Measurements from ENCODE around the gene ZSCAN5A. TPM values are rescaled to one million over a fixed set of nuclear protein-coding genes. Genes with fewer than 3 reads are reported as not detected.
"Not testable (repeated sequence)": the region's sequence is repeated elsewhere in the genome, so short reads cannot be mapped to it uniquely, and the experiment has no call there.

ZSCAN5A gene
- total and polyA plus RNA-seq, 5 donors from 2014 or later: 3.5 to 7.9 (median 6.4) TPM

DNA sequence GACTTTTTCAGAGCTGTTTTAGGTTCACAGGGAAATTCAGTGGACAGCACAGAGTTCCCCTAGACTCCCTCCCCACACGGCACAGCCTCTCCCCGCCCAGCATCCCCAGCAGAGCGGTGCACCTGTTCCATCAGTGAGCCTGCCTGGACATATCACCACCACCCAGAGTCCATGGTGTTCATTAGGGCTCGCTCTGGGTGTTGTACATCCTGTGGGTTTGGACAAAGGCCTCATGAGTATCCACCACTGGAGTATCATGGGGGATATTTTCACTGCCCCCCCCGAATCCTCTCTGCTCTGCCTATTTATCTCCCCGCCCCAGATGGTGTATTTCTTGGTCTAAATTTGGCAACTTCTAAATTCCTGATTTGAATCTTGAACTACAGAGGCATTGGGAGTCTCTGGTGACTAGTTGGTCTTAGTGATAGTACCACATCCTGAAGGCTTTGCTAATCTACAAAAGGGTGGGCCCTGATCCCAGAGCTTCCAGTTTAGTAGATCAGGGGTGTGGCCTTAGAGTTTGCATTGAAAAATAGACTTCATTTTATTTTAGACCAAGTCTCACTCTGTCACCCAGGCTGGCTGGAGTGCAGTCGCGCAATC is 65.8 kb downstream of the ZSCAN5A start:
- not testable (repeated sequence) for H3K4me3 Mint-ChIP-seq; DNase-seq; H3K36me3 ChIP-seq (ENCODE audit: control insufficient read depth, insufficient read depth, low read length); H3K9me3 ChIP-seq (ENCODE audit: control insufficient read depth in 2 of 2, low read length in 2 of 2); H3K27ac ChIP-seq (ENCODE audit: insufficient read depth, low read length, poor library complexity, severe bottlenecking); H3K4me1 ChIP-seq (ENCODE audit: control insufficient read depth, insufficient read depth, low read length, poor library complexity, severe bottlenecking); H3K27me3 Mint-ChIP-seq; H3K4me3 ChIP-seq (ENCODE audit: low read depth, low read length); H3K27ac Mint-ChIP-seq; H3K9me3 Mint-ChIP-seq; H3K4me1 Mint-ChIP-seq; H3K36me3 Mint-ChIP-seq; H3K27me3 ChIP-seq (ENCODE audit: control insufficient read depth, insufficient read depth, low read length); ATAC-seq (ENCODE audit: low read depth in 2 of 2)

GRCh38 chr19:56245764-56246163 is 68.9 kb downstream of the ZSCAN5A start:
- not testable (repeated sequence) for H3K4me3 Mint-ChIP-seq; H3K4me3 ChIP-seq (ENCODE audit: low read depth, low read length); H3K27me3 ChIP-seq (ENCODE audit: control insufficient read depth, insufficient read depth, low read length); H3K9me3 Mint-ChIP-seq; H3K36me3 ChIP-seq (ENCODE audit: control insufficient read depth, insufficient read depth, low read length); H3K27me3 Mint-ChIP-seq; ATAC-seq (ENCODE audit: low read depth in 2 of 2); DNase-seq; H3K36me3 Mint-ChIP-seq; H3K4me1 Mint-ChIP-seq; H3K27ac ChIP-seq (ENCODE audit: insufficient read depth, low read length, poor library complexity, severe bottlenecking); H3K9me3 ChIP-seq (ENCODE audit: control insufficient read depth in 2 of 2, low read length in 2 of 2); H3K4me1 ChIP-seq (ENCODE audit: control insufficient read depth, insufficient read depth, low read length, poor library complexity, severe bottlenecking); H3K27ac Mint-ChIP-seq

DNA sequence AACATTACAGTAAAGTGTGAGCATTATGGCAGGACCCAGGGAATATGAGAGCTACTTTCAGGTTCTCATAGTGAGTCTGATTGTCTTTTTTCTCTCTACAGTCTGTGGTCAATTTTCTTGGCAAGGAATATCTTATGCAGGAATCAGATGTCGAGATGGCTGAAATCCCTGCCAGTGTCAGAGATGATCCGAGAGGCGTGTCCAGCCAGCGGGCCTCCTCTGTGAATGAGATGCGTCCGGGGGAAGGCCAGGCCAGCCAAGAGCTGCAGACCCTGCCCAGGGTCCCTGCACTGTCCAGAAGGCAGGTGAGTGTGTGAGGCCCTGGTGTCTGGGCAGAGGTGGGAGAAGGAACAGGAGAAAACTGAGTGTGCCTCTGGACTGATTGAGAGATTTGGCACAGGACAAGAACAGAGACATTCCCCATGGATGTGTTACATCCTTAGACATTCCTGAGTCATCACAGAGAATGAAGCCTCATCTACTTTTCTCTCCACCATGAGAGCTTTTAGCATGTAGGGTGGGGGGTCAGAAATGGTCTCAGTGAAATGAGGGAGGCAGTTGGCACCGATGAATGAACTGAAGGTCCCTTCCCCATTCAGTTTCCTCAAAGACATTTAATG is 69.4 kb downstream of the ZSCAN5A start:
- Mint-ChIP-seq H3K36me3 (peaks cover 3% of the 10 kb centered on the region), H3K4me3 (no peak overlapping the region), H3K9me3 (peaks cover 0 to under 1% (median 0%) of the 10 kb centered on the region in 7 donors), H3K27me3 (no peaks in the 10 kb centered on the region), H3K4me1 (no peaks in the 10 kb centered on the region), H3K27ac (no peak overlapping the region)
- no peaks in the 10 kb centered on the region for H3K4me1 ChIP-seq (ENCODE audit: control insufficient read depth, insufficient read depth, low read length, poor library complexity, severe bottlenecking)
- no peak overlapping the region for H3K27ac ChIP-seq (ENCODE audit: insufficient read depth, low read length, poor library complexity, severe bottlenecking)
- no peak for DNase-seq
- H3K4me3 ChIP-seq (ENCODE audit: low read depth, low read length): no peak overlapping the region
- no peaks in the 10 kb centered on the region for H3K27me3 ChIP-seq (ENCODE audit: control insufficient read depth, insufficient read depth, low read length)
- H3K9me3 ChIP-seq (ENCODE audit: control insufficient read depth in 2 of 2, low read length in 2 of 2): no peaks in the 10 kb centered on the region
- ATAC-seq (ENCODE audit: low read depth in 2 of 2): no peak
- H3K36me3 ChIP-seq (ENCODE audit: control insufficient read depth, insufficient read depth, low read length): no peaks in the 10 kb centered on the region

- Histone ChIP-seq H3K36me3 (ENCODE audit: control insufficient read depth, insufficient read depth, low read length) (no peaks in the 10 kb centered on the region), H3K27ac (ENCODE audit: insufficient read depth, low read length, poor library complexity, severe bottlenecking) (no peak overlapping the region), H3K4me1 (ENCODE audit: control insufficient read depth, insufficient read depth, low read length, poor library complexity, severe bottlenecking) (no peaks in the 10 kb centered on the region), H3K27me3 (ENCODE audit: control insufficient read depth, insufficient read depth, low read length) (no peaks in the 10 kb centered on the region), H3K4me3 (ENCODE audit: low read depth, low read length) (no peak overlapping the region), H3K9me3 (ENCODE audit: control insufficient read depth in 2 of 2, low read length in 2 of 2) (no peaks in the 10 kb centered on the region)
- ATAC-seq (ENCODE audit: low read depth in 2 of 2) (no peak), DNase-seq (no peak)
- Mint-ChIP-seq H3K4me3 (no peak overlapping the region), H3K27me3 (peaks cover 7% of the 10 kb centered on the region), H3K9me3 (no peaks in the 10 kb centered on the region), H3K36me3 (peaks cover 19% of the 10 kb centered on the region), H3K27ac (no peak overlapping the region), H3K4me1 (no peaks in the 10 kb centered on the region)
These were observed 91.2 kb downstream of the ZSCAN5A start for GRCh38 chr19:56223481-56223880.

DNA sequence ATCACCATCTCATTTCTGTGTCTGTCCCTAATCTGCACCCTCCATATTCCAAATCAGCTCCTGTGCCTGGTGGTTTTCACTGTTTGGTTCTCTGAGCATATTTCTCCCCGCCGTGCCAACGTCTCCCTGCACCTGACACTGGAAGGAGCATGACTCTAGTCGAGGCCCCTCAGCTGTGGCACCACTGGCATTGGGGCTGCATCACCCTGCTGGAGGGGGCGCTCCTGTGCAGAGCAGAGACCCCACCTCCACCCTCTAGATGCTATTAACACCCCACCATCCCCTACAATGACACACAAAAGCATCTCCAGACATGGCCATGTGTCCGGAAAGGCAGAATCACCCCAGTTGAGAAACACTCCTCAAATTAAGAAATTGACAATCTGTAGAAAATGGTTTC is 91.7 kb downstream of the ZSCAN5A start:
- Mint-ChIP-seq H3K27ac (no peak overlapping the region), H3K4me3 (no peak overlapping the region), H3K9me3 (no peaks in the 10 kb centered on the region), H3K4me1 (peaks cover 0 to 2% (median 0%) of the 10 kb centered on the region in 4 donors), H3K27me3 (peaks cover 10% of the 10 kb centered on the region), H3K36me3 (peaks cover 19% of the 10 kb centered on the region)
- Histone ChIP-seq H3K9me3 (ENCODE audit: control insufficient read depth in 2 of 2, low read length in 2 of 2) (no peaks in the 10 kb centered on the region), H3K4me1 (ENCODE audit: control insufficient read depth, insufficient read depth, low read length, poor library complexity, severe bottlenecking) (no peaks in the 10 kb centered on the region), H3K27ac (ENCODE audit: insufficient read depth, low read length, poor library complexity, severe bottlenecking) (no peak overlapping the region), H3K4me3 (ENCODE audit: low read depth, low read length) (no peak overlapping the region), H3K27me3 (ENCODE audit: control insufficient read depth, insufficient read depth, low read length) (no peaks in the 10 kb centered on the region), H3K36me3 (ENCODE audit: control insufficient read depth, insufficient read depth, low read length) (no peaks in the 10 kb centered on the region)
- no peak for ATAC-seq (ENCODE audit: low read depth in 2 of 2)
- no peak for DNase-seq

DNA sequence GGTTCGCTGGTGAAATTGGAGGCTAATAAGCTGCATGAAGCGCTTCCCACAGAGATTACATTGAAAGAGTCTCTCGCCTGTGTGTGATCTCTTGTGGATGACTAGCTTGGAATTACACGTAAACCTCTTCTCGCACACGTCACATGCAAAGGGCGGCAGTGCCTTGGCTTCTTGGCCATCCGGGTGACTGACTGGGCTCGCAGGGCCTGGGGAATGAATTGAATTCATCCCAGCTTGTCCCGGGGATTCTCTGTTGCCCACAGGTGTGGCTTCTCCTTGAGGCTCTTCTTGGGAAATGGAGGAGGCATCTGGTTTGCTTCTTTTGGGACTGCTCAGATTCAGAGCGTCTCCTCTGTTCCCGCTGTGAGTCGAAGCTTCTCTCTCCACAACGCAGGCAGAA is 92.8 kb downstream of the ZSCAN5A start:
- no peaks in the 10 kb centered on the region for H3K9me3 Mint-ChIP-seq
- no peak overlapping the region for H3K27ac ChIP-seq (ENCODE audit: insufficient read depth, low read length, poor library complexity, severe bottlenecking)
- peaks cover 17% of the 10 kb centered on the region for H3K27me3 Mint-ChIP-seq
- no peak overlapping the region for H3K4me3 Mint-ChIP-seq
- no peak overlapping the region for H3K27ac Mint-ChIP-seq
- peaks cover 2% of the 10 kb centered on the region for H3K27me3 ChIP-seq (ENCODE audit: control insufficient read depth, insufficient read depth, low read length)
- DNase-seq: no peak
- H3K36me3 Mint-ChIP-seq: peaks cover 19% of the 10 kb centered on the region
- no peak overlapping the region for H3K4me3 ChIP-seq (ENCODE audit: low read depth, low read length)
- H3K9me3 ChIP-seq (ENCODE audit: control insufficient read depth in 2 of 2, low read length in 2 of 2): no peaks in the 10 kb centered on the region
- H3K4me1 ChIP-seq (ENCODE audit: control insufficient read depth, insufficient read depth, low read length, poor library complexity, severe bottlenecking): no peaks in the 10 kb centered on the region
- no peaks in the 10 kb centered on the region for H3K36me3 ChIP-seq (ENCODE audit: control insufficient read depth, insufficient read depth, low read length)
- peaks cover 0 to 2% (median 0%) of the 10 kb centered on the region in 4 donors for H3K4me1 Mint-ChIP-seq
- ATAC-seq (ENCODE audit: low read depth in 2 of 2): no peak

DNA sequence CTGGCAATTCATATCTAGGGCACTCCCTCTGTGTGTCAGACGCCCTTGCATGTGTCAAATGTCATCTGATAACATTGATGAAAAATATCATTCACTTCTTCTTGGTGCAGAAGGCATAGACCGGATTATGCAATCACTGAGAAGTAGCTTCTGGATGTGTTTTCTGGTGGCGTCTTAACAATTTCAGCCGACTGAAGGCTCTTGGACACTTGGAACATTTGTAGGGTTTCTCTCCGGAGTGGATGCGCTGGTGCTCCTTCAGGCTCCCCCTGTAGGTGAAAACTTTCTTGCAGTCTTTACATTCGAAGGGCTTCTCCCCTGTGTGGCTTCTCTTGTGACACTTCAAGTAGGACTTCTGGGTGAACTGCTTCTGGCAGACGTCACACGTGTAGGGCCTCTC is 93.2 kb downstream of the ZSCAN5A start:
- H3K36me3 ChIP-seq (ENCODE audit: control insufficient read depth, insufficient read depth, low read length); DNase-seq; ATAC-seq (ENCODE audit: low read depth in 2 of 2); H3K4me3 ChIP-seq (ENCODE audit: low read depth, low read length); H3K27ac ChIP-seq (ENCODE audit: insufficient read depth, low read length, poor library complexity, severe bottlenecking); H3K4me3 Mint-ChIP-seq; H3K27me3 ChIP-seq (ENCODE audit: control insufficient read depth, insufficient read depth, low read length); H3K9me3 Mint-ChIP-seq; H3K9me3 ChIP-seq (ENCODE audit: control insufficient read depth in 2 of 2, low read length in 2 of 2); H3K27ac Mint-ChIP-seq; H3K4me1 ChIP-seq (ENCODE audit: control insufficient read depth, insufficient read depth, low read length, poor library complexity, severe bottlenecking); H3K4me1 Mint-ChIP-seq: not testable (repeated sequence)
- H3K36me3 Mint-ChIP-seq: peaks cover 19% of the 10 kb centered on the region
- H3K27me3 Mint-ChIP-seq: peaks cover 20% of the 10 kb centered on the region

DNA sequence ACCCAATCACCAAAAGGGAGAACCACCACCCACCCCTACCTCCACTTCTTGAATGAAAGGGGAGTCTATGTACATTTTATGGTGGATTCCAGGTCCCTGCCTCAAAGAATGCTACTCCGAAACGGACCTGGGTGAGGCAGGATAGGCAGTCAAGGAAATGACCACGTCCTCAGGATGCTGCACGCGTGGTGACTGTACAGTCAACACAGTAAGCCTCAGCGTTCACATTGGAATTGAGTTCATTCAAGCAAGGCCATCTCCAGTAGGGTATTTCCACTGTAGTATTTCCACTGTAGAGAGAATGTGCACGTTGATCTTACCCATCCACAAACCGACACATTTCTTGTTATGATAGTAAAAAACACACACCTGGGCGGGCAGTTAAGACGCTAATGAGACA is 95.7 kb downstream of the ZSCAN5A start:
- ATAC-seq (ENCODE audit: low read depth in 2 of 2): no peak
- no peak overlapping the region for H3K4me3 ChIP-seq (ENCODE audit: low read depth, low read length)
- Mint-ChIP-seq H3K4me1 (peaks cover 0 to 4% (median under 1%) of the 10 kb centered on the region in 4 donors), H3K27ac (no peak overlapping the region), H3K9me3 (peaks cover 0 to 1% (median 0%) of the 10 kb centered on the region in 7 donors), H3K4me3 (no peak overlapping the region), H3K27me3 (peaks cover 32% of the 10 kb centered on the region), H3K36me3 (peaks cover 19% of the 10 kb centered on the region)
- no peak overlapping the region for H3K27ac ChIP-seq (ENCODE audit: insufficient read depth, low read length, poor library complexity, severe bottlenecking)
- no peaks in the 10 kb centered on the region for H3K9me3 ChIP-seq (ENCODE audit: control insufficient read depth in 2 of 2, low read length in 2 of 2)
- no peaks in the 10 kb centered on the region for H3K4me1 ChIP-seq (ENCODE audit: control insufficient read depth, insufficient read depth, low read length, poor library complexity, severe bottlenecking)
- H3K36me3 ChIP-seq (ENCODE audit: control insufficient read depth, insufficient read depth, low read length): no peaks in the 10 kb centered on the region
- H3K27me3 ChIP-seq (ENCODE audit: control insufficient read depth, insufficient read depth, low read length): peaks cover 2% of the 10 kb centered on the region
- DNase-seq: no peak
